OCI-LY3 (cell line): Measurements from ENCODE around the gene WDFY4.

ENCODE experiments used
- EZH2phosphoT487 ChIP-seq: fragments of 200-600 bp; shearing (Covaris generic); IDR thresholded peaks from 2 replicates; pipeline ENCODE4 v1.6.1; 2018; ENCODE audit warnings: antibody characterized with exemption, mixed run types, low read depth
- TF ChIP-seq, protein P1 (sequence below): fragments of 200-600, 300-600 bp; sonication (generic); IDR thresholded peaks from 2 replicates; pipeline ENCODE4 v1.5.1; 2014; ENCODE audit warnings: antibody characterized with exemption, low read length, low read depth

DNA sequence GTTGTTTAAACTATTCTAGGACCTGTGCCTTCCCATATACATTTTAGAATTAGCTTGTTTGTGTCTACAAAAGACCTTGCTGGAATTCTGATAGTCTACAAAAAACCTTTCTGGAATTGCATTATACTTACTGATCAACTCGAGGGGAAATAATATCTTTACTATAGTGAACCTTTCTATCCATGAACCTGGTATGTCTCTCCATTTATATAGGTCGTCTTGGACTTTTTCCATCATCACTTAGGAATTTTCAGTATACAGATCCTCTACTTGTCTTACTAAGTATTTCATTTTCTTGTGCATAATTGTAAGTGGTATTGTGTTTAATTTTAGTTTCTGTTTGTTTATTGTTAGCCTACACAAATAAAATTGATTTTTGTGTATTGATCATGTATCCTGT, 101.1 kb downstream of the WDFY4 start:
- no peak for TF ChIP-seq EZH2phosphoT487
- TF ChIP-seq, protein P1, sequence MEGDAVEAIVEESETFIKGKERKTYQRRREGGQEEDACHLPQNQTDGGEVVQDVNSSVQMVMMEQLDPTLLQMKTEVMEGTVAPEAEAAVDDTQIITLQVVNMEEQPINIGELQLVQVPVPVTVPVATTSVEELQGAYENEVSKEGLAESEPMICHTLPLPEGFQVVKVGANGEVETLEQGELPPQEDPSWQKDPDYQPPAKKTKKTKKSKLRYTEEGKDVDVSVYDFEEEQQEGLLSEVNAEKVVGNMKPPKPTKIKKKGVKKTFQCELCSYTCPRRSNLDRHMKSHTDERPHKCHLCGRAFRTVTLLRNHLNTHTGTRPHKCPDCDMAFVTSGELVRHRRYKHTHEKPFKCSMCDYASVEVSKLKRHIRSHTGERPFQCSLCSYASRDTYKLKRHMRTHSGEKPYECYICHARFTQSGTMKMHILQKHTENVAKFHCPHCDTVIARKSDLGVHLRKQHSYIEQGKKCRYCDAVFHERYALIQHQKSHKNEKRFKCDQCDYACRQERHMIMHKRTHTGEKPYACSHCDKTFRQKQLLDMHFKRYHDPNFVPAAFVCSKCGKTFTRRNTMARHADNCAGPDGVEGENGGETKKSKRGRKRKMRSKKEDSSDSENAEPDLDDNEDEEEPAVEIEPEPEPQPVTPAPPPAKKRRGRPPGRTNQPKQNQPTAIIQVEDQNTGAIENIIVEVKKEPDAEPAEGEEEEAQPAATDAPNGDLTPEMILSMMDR = no peak
